Spleen (tissue), 7 donors: ENCODE measurements around the gene AGO3.

Experiments used
- POLR2AphosphoS5 ChIP-seq, 3 donors: sonication (generic); formaldehyde crosslinking; IDR thresholded peaks; one replicate each; pipeline ENCODE4 v1.5.1; 2017; ENCODE audit warnings: antibody characterized with exemption in 3 of 3
- TF ChIP-seq, protein P1 (sequence below), 11 experiments: fragments of 200-600 bp in 7 of 11; fragments of 450-650 bp in 4 of 11; sonication (generic) in 4 of 11; IDR thresholded peaks in 8 of 11; conservative IDR thresholded peaks in 3 of 11; 1 replicate in 7 of 11; 2 replicates in 4 of 11; pipeline versions ENCODE4 v1.4.0 to v1.8.0; 2016 to 2021; ENCODE audit warnings: antibody characterized with exemption in 11 of 11, inconsistent platforms in 4 of 11, mild to moderate bottlenecking in 1 of 11
- donor health status: DM: no; HTN: no; CAD: no; lungs with moderate emphysema.
- donor health status: DM: no; HTN: no; CAD: no.
- donor health status: DM: no; HTN: no; CAD: no.

DNA sequence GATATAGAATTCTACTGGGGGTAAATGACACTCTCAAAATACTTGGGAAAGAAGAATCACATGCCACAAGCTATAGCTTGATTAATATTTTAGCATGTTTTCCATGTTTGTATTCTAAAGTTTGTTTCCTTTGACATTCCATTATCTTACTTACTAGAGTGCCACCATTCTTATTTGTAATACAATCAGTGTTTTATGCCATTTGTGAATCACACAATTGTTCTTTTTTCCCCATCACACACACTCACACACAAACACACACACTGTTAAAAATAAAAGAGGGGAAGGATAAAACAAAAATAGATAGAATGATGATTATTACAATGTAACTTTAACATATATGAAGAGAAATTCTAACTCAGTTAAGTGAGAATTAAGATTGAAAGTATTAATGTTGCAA, 137.0 kb downstream of the AGO3 start:
- TF ChIP-seq, protein P1, sequence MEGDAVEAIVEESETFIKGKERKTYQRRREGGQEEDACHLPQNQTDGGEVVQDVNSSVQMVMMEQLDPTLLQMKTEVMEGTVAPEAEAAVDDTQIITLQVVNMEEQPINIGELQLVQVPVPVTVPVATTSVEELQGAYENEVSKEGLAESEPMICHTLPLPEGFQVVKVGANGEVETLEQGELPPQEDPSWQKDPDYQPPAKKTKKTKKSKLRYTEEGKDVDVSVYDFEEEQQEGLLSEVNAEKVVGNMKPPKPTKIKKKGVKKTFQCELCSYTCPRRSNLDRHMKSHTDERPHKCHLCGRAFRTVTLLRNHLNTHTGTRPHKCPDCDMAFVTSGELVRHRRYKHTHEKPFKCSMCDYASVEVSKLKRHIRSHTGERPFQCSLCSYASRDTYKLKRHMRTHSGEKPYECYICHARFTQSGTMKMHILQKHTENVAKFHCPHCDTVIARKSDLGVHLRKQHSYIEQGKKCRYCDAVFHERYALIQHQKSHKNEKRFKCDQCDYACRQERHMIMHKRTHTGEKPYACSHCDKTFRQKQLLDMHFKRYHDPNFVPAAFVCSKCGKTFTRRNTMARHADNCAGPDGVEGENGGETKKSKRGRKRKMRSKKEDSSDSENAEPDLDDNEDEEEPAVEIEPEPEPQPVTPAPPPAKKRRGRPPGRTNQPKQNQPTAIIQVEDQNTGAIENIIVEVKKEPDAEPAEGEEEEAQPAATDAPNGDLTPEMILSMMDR (IDR thresholded peaks at IDR 0.05 in 8 of 11, conservative IDR thresholded peaks at IDR 0.05 in 3 of 11): no peak
- TF ChIP-seq POLR2AphosphoS5 (IDR thresholded peaks at IDR 0.05): no peak
